ENCODE data around the gene OR4S2.

The OR4S2 gene, protein sequence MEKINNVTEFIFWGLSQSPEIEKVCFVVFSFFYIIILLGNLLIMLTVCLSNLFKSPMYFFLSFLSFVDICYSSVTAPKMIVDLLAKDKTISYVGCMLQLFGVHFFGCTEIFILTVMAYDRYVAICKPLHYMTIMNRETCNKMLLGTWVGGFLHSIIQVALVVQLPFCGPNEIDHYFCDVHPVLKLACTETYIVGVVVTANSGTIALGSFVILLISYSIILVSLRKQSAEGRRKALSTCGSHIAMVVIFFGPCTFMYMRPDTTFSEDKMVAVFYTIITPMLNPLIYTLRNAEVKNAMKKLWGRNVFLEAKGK

DNA sequence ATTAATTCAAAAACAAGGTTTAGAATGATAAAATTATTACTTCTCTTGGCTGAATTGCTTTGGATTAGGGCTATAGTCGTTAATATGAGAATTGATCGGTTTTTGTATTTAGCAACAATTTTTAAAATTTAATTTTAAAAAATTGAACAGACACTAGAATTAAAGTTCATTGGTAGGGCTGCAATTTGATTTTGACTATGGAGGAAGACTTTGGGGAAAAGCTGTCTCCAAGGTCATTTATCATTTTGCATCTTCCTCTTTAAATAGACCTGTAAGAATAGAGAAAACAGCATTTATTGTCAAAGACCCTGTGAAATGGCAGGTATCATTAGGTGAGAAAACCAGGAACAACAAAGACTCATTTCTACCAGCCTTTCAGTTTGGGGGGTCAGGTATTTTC, at the start of gene OR4S2:
Gene OR4S2, plus strand, starts transcription at position 301 of the 400 bp plus-strand sequence. CDS start 2,577 bp downstream, outside the sequence.
- no peak for DNase-seq (ENCODE audit: low spot score)

GRCh38 chr11:55607545-55607944, 40.6 kb upstream of the OR4S2 start, which contains the start of gene OR4C11:
Gene OR4C11 (minus strand): TSS chr11:55607645. CDS start chr11:55604373, 3,272 bp downstream.
- DNase-seq (ENCODE audit: low spot score) = no peak

GRCh38 chr11:55624531-55624930, 23.6 kb upstream of the OR4S2 start:
- no peak for DNase-seq (ENCODE audit: low spot score)

- DNase-seq (ENCODE audit: low spot score) = no peak
Observed at GRCh38 chr11:55634813-55635212, 13.3 kb upstream of the OR4S2 start, which contains the start of gene OR4P4. Gene OR4P4 (plus strand): TSS chr11:55635113.

DNA sequence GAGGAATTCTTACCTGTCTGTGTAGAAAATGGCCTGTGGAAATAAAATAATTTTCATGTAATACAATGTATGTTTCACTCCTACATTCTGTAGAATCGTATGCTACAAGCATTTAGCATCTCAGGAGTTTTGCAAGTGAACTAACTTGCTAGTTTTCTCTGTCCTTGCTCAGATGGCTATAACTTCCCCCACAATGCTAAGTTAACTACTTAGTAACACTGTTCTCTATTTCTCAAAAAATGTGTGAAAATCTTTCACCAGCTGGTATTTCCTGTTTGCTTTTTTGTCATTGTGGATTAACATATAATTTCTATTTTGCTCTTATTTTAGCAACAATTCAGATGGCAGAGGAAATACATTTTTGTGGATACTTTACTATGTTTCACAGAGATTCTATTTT, 4.4 kb downstream of the OR4S2 start:
- no peak for DNase-seq (ENCODE audit: low spot score)

- no peak for DNase-seq (ENCODE audit: low spot score)
Observed at GRCh38 chr11:55655096-55655495, 7.0 kb downstream of the OR4S2 start.

DNA sequence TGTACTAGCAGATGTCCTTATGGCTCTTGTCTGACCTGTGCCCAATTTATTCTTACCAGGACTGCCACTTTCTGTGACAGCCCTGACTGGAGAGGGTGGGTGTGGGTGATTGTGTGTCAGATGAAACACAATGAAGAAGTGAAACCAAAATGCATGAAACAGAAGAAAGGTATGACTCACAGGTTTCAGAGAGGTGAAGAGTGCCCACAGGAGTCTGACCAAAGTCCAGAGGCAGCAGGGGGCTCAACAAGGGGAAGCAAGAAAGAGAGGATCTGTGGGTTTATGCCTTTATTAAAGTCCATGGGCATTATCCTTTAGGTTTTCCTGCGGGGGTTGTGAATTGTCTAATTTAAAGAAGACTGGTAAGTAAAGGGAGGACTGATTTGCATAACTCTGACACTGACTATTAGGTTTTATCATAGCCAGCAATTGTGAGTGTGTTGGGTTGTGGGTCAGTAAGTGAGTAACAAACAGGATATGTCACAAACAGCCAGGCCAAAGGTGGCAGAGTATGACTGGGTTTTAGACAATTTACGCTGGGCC, 10.0 kb downstream of the OR4S2 start:
- DNase-seq (ENCODE audit: low spot score) = no peak

DNA sequence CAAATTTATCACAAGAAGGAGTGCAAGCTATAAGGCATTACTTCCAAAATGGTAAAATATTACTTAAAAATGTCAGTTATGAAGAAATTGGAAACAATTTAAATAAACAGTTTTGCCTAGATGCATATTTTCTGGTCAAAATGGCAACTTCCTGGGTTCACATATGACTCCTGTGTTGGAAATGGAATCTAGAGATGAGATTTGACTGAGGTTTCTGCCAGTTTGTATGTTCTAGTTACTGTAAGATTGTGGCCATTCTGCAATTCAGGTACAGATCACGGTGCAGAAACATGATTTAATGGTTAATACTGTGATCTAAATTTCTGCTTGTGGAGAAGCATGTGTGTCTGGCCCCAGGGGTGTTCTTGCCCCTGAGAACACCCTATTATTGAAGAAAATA, 10.5 kb downstream of the OR4S2 start:
- DNase-seq (ENCODE audit: low spot score) = no peak

DNA sequence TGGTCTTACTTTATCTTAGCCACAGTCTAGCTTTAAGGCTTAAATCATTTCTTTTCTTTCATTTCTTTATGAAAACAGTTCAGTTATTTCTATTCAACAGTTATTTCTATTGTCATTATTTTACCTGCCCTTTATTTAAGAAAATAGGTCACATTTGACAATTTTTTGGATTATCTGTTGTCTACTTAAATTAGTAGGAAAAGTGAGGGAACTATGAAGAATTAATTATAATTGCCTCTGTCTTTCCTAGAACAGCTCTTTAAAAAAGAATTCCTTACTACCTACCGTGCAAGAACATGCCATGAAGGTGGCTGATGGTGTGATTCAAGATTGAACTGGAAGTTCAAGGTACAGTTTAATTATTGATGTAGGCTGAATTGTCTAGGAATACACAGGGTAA, 13.8 kb downstream of the OR4S2 start, which contains the start of gene OR4C6:
Gene OR4C6, plus strand, starts transcription at position 301 of the 400 bp plus-strand sequence. CDS start 2,966 bp downstream, outside the sequence.
- DNase-seq (ENCODE audit: low spot score) = no peak

- no peak for DNase-seq (ENCODE audit: low spot score)
Observed at GRCh38 chr11:55669376-55669775, 21.2 kb downstream of the OR4S2 start.

- DNase-seq (ENCODE audit: low spot score) = no peak
Observed at GRCh38 chr11:55673860-55674259, 25.7 kb downstream of the OR4S2 start.

- no peak for DNase-seq (ENCODE audit: low spot score)
Observed at GRCh38 chr11:55697817-55698216, 49.7 kb downstream of the OR4S2 start.

- DNase-seq (ENCODE audit: low spot score) = no peak
Observed at GRCh38 chr11:55701429-55701828, 53.3 kb downstream of the OR4S2 start.
